ENCODE data around the gene GPR142. TPM values are rescaled to one million over a fixed set of nuclear protein-coding genes. Genes with fewer than 3 reads are reported as not detected.

GPR142 gene
- total and polyA plus RNA-seq, 2 of the 13 experiments (the other 11 are each of a cell fraction or from before 2014, with no cell fraction given): not detected

- TF ChIP-seq ZNF383 (CRISPR knock-in tag; IDR thresholded peaks at IDR 0.05; ENCODE audit: borderline replicate concordance) (no peak), SRSF1 (optimal IDR thresholded peaks at IDR 0.05; ENCODE audit: low read depth, low read length) (peak; percentile 91), ZBTB33 (CRISPR knock-in tag; IDR thresholded peaks at IDR 0.05) (no peak), SYNCRIP (IDR thresholded peaks at IDR 0.05; ENCODE audit: insufficient read depth, low read depth, low read length) (no peak), SMAD1 (CRISPR knock-in tag; IDR thresholded peaks at IDR 0.05; ENCODE audit: borderline replicate concordance, low read depth) (0 out of 2 replicates have a peak, but pooled peaks have one; percentile 26), GATAD2A (CRISPR knock-in tag; IDR thresholded peaks at IDR 0.05) (0 out of 2 replicates have a peak, but pooled peaks have one; percentile 14), GPBP1L1 (CRISPR knock-in tag; IDR thresholded peaks at IDR 0.05) (no peak), ZNF501 (CRISPR knock-in tag; IDR thresholded peaks at IDR 0.05) (peak; percentile 67), ZNF33A (CRISPR knock-in tag; IDR thresholded peaks at IDR 0.05; ENCODE audit: borderline replicate concordance) (no peak), TBX3 (IDR thresholded peaks at IDR 0.05; ENCODE audit: borderline replicate concordance) (no peak), HINFP (CRISPR knock-in tag; IDR thresholded peaks at IDR 0.05; ENCODE audit: low read depth) (no peak), REPIN1 (CRISPR knock-in tag; IDR thresholded peaks at IDR 0.05; ENCODE audit: borderline replicate concordance, low read depth) (no peak), NCOA5 (CRISPR knock-in tag; IDR thresholded peaks at IDR 0.05) (no peak), ZBTB1 (CRISPR knock-in tag; IDR thresholded peaks at IDR 0.05; ENCODE audit: borderline replicate concordance) (no peak), TBL1XR1 (IDR thresholded peaks at IDR 0.05; ENCODE audit: borderline replicate concordance, low read length, partially characterized antibody) (no peak), ZSCAN22 (CRISPR knock-in tag; IDR thresholded peaks at IDR 0.05) (no peak), MYC (CRISPR knock-in tag; IDR thresholded peaks at IDR 0.05; ENCODE audit: borderline replicate concordance) (peak; percentile 6; the same call in 1 of the 2 replicates), SRSF4 (IDR thresholded peaks at IDR 0.05; ENCODE audit: low read depth, low read length, poor library complexity, severe bottlenecking) (no peak)
- TF ChIP-seq, protein P1, sequence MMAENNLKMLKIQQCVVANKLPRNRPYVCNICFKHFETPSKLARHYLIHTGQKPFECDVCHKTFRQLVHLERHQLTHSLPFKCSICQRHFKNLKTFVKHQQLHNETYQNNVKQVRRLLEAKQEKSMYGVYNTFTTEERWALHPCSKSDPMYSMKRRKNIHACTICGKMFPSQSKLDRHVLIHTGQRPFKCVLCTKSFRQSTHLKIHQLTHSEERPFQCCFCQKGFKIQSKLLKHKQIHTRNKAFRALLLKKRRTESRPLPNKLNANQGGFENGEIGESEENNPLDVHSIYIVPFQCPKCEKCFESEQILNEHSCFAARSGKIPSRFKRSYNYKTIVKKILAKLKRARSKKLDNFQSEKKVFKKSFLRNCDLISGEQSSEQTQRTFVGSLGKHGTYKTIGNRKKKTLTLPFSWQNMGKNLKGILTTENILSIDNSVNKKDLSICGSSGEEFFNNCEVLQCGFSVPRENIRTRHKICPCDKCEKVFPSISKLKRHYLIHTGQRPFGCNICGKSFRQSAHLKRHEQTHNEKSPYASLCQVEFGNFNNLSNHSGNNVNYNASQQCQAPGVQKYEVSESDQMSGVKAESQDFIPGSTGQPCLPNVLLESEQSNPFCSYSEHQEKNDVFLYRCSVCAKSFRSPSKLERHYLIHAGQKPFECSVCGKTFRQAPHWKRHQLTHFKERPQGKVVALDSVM (CRISPR knock-in tag; IDR thresholded peaks at IDR 0.05): no peak
- TF ChIP-seq, protein P2, sequence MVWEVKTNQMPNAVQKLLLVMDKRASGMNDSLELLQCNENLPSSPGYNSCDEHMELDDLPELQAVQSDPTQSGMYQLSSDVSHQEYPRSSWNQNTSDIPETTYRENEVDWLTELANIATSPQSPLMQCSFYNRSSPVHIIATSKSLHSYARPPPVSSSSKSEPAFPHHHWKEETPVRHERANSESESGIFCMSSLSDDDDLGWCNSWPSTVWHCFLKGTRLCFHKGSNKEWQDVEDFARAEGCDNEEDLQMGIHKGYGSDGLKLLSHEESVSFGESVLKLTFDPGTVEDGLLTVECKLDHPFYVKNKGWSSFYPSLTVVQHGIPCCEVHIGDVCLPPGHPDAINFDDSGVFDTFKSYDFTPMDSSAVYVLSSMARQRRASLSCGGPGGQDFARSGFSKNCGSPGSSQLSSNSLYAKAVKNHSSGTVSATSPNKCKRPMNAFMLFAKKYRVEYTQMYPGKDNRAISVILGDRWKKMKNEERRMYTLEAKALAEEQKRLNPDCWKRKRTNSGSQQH (CRISPR knock-in tag; IDR thresholded peaks at IDR 0.05; ENCODE audit: low read depth): no peak
Observed at GRCh38 chr17:74368341-74369081, 1.2 kb downstream of the GPR142 start (continued).

All from HepG2 (cell line).